GM19328 (cell line): ENCODE results near the gene C1orf50.

Source experiments
- ATAC-seq: cut with Tn5 transposase; IDR thresholded peaks from one replicate; pipeline ENCODE4 v1.9.1; 2021; ENCODE audit warnings: mild to moderate bottlenecking, moderate library complexity; ENCODE audit not compliant: unreplicated experiment

The C1orf50 gene

GRCh38 chr1:42758641-42759040 lies 8.4 kb upstream of the C1orf50 start:
- ATAC-seq: no peak

GRCh38 chr1:42759114-42759513 lies 7.9 kb upstream of the C1orf50 start:
- ATAC-seq: no peak

GRCh38 chr1:42761567-42761966 lies 5.5 kb upstream of the C1orf50 start:
- ATAC-seq: no peak

GRCh38 chr1:42762269-42762668 lies 4.8 kb upstream of the C1orf50 start:
- ATAC-seq: no peak

GRCh38 chr1:42765269-42765668 lies 1.8 kb upstream of the C1orf50 start:
- ATAC-seq: no peak

- peak; percentile 23 for ATAC-seq
These were observed 963 bp upstream of the C1orf50 start for GRCh38 chr1:42765832-42766740.

GRCh38 chr1:42767510-42768000 lies 506 bp downstream of the C1orf50 start:
- peak; percentile 1 for ATAC-seq

GRCh38 chr1:42768172-42768571 lies 1.1 kb downstream of the C1orf50 start:
- ATAC-seq: no peak

GRCh38 chr1:42769811-42770210 lies 2.8 kb downstream of the C1orf50 start:
- no peak for ATAC-seq

- no peak for ATAC-seq
These were observed 6.4 kb downstream of the C1orf50 start for GRCh38 chr1:42773420-42773819.

- ATAC-seq: no peak
These were observed 8.0 kb downstream of the C1orf50 start for GRCh38 chr1:42774928-42775526.

GRCh38 chr1:42776502-42776901 lies 9.5 kb downstream of the C1orf50 start:
- no peak for ATAC-seq

GRCh38 chr1:42777852-42778251 lies 10.8 kb downstream of the C1orf50 start:
- ATAC-seq: no peak

GRCh38 chr1:42779725-42780124 lies 12.7 kb downstream of the C1orf50 start:
- ATAC-seq: no peak

GRCh38 chr1:42780176-42780575 lies 13.1 kb downstream of the C1orf50 start:
- no peak for ATAC-seq

GRCh38 chr1:42783092-42783491 lies 16.0 kb downstream of the C1orf50 start:
- ATAC-seq: no peak

GRCh38 chr1:42784547-42784945 lies 17.5 kb downstream of the C1orf50 start:
- ATAC-seq: no peak

GRCh38 chr1:42784946-42785693 lies 18.1 kb downstream of the C1orf50 start, which contains the start of gene TMEM269:
TMEM269 (plus strand) TSS chr1:42784991; CDS start chr1:42789894, 4,903 bp downstream.
- ATAC-seq: no peak

- ATAC-seq: no peak
These were observed 19.0 kb downstream of the C1orf50 start for GRCh38 chr1:42786097-42786496.

GRCh38 chr1:42788021-42788420 lies 21.0 kb downstream of the C1orf50 start:
- no peak for ATAC-seq

- ATAC-seq: no peak
These were observed 26.8 kb downstream of the C1orf50 start for GRCh38 chr1:42793824-42794223.
